ENCODE measurements around the gene NXPH4.

The NXPH4 gene

GRCh38 chr12:57216014-57216911 is at the start of gene NXPH4:
Gene NXPH4 (plus strand): TSS chr12:57216794. CDS start chr12:57216970, 176 bp downstream.
- peak; percentile 78 for DNase-seq

DNA sequence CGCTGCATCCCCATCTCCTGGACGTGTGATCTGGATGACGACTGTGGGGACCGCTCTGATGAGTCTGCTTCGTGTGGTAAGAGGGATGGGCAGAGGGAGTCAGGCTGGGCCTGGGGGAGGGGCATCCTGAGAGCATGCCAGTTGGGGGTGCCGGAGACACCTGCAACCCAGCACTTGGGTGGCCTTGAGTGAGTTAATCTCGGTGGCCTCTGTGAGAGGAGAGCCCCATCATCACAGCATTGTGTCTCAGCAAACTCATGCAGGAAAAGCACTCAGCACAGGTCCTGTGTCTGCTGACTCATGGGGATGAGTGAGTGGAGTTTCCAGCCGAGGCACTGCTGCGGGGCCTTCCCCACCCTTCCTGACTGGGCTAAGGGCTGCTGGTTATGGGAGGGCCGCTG is 49.6 kb upstream of the NXPH4 start:
- no peak for DNase-seq

DNA sequence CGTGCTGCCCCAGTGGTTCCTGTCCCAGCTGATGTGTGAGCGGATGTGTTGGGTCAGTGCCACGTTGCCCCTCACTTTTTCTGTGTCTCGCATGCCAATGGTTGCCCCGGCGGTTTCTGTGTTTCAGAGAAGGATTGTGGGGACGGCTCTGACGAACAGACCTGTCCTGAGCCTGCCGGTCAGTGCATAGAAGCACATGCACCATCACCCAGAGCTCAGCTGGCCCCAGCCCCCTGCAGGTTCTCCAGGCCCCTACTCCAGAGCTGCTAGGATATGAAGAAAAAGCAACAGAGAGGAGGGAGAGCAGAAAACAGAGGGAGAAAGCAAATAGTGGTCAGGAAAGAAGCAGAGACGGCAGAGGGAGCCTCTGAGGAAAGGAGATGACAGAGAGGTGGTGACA is 48.5 kb upstream of the NXPH4 start:
- DNase-seq = no peak

- DNase-seq = no peak
Observed at GRCh38 chr12:57169046-57169795, 47.4 kb upstream of the NXPH4 start.

- DNase-seq = no peak
Observed at GRCh38 chr12:57169969-57170368, 46.6 kb upstream of the NXPH4 start.

GRCh38 chr12:57170408-57170807 is 46.2 kb upstream of the NXPH4 start:
- DNase-seq = no peak

- DNase-seq = no peak
Observed at GRCh38 chr12:57170927-57171326, 45.7 kb upstream of the NXPH4 start.

GRCh38 chr12:57171668-57172067 is 44.9 kb upstream of the NXPH4 start:
- DNase-seq = no peak

DNA sequence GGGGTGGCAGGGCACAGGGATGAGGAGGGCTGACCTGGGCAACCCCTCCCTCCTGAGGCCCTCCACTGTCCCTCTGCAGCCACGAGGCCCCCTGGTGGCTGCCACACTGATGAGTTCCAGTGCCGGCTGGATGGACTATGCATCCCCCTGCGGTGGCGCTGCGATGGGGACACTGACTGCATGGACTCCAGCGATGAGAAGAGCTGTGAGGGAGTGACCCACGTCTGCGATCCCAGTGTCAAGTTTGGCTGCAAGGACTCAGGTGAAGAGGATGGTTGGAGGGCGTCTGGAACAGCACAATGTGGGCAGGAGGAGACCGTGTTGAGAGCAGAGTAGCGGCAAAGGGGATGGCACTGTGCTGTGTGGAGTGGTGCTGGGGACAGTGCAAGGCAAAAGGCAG is 43.5 kb upstream of the NXPH4 start:
- no peak for DNase-seq

- no peak for DNase-seq
Observed at GRCh38 chr12:57173683-57174082, 42.9 kb upstream of the NXPH4 start.

DNA sequence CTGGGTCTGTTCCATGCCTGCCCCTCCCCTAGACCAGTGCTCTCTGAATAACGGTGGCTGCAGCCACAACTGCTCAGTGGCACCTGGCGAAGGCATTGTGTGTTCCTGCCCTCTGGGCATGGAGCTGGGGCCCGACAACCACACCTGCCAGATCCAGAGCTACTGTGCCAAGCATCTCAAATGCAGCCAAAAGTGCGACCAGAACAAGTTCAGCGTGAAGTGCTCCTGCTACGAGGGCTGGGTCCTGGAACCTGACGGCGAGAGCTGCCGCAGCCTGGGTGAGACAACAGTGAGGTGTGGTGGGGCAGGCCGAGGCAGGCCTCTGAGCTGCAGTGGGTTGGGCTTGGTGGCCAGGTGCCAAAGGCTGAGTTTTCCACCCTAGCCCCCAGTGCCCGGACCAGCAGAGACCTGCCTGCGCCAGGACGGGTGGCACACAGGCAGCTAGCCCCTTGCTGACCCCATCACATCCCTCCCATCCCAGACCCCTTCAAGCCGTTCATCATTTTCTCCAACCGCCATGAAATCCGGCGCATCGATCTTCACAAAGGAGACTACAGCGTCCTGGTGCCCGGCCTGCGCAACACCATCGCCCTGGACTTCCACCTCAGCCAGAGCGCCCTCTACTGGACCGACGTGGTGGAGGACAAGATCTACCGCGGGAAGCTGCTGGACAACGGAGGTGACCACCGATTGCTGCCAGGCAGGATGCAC is 41.0 kb upstream of the NXPH4 start:
- peak; percentile 70 for DNase-seq

DNA sequence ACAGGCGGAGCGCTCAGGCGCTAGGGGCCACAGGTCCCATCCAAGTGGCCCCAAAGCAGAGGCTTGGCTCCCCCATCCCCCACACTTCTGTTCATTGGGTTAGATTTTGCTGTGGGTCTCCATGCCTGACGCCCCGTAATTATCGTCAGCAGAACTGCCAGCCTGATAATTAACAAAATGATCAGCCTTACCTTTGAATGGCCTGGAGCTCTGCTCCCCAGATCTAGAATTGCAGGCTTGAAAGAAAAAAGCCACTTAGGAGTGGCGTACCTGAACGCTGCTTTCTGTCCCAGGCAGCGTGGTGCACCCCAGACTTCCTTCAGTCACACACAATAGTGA is 40.5 kb upstream of the NXPH4 start:
- DNase-seq = no peak

DNA sequence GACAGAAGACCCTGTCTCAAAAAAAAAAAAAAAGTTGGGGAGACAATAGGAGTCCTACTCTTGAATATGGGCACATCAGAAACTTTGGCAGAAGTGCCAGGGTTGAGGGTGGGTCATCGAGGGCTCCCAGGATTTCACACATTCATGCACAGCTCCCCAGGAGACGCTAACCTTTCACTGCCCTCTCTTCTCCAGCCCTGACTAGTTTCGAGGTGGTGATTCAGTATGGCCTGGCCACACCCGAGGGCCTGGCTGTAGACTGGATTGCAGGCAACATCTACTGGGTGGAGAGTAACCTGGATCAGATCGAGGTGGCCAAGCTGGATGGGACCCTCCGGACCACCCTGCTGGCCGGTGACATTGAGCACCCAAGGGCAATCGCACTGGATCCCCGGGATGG is 39.7 kb upstream of the NXPH4 start:
- DNase-seq = no peak

DNA sequence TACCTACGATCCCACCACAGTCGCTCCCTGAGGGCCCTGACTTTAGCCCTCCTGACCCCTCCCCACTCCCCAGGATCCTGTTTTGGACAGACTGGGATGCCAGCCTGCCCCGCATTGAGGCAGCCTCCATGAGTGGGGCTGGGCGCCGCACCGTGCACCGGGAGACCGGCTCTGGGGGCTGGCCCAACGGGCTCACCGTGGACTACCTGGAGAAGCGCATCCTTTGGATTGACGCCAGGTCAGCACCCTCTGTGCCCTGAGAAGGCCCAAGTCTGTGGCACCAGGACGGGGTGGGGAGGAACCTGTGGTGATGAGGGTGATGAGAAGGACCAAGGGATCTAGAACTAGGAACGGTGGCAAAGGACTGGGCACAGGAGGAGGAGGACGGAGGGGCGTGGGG is 39.2 kb upstream of the NXPH4 start:
- DNase-seq = no peak

DNA sequence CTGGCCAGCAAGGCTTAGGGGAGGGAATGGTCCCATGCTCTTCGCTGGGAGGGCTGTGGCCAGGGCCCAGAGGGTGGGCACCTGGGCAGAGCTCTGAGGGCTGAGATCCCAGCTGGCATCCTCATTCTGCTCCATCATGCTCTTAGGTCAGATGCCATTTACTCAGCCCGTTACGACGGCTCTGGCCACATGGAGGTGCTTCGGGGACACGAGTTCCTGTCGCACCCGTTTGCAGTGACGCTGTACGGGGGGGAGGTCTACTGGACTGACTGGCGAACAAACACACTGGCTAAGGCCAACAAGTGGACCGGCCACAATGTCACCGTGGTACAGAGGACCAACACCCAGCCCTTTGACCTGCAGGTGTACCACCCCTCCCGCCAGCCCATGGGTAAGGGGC is 38.4 kb upstream of the NXPH4 start:
- DNase-seq = no peak

- DNase-seq = no peak
Observed at GRCh38 chr12:57179331-57180086, 37.1 kb upstream of the NXPH4 start.

- DNase-seq = no peak
Observed at GRCh38 chr12:57180321-57180989, 36.1 kb upstream of the NXPH4 start.

DNA sequence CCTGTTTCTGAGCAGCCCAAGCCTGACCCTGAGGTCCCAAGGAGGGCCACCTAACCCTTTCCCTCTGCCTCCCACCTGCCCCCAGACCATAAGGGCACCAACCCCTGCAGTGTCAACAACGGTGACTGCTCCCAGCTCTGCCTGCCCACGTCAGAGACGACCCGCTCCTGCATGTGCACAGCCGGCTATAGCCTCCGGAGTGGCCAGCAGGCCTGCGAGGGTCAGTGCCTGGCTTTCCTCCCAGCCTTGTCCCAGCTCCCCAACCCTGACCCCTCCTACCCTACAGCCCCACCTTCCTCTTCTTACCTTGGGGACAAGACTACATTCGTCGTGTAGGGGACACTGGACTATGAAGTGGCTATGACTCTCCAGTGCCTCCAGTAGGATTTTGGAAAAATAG is 35.5 kb upstream of the NXPH4 start:
- no peak for DNase-seq

DNA sequence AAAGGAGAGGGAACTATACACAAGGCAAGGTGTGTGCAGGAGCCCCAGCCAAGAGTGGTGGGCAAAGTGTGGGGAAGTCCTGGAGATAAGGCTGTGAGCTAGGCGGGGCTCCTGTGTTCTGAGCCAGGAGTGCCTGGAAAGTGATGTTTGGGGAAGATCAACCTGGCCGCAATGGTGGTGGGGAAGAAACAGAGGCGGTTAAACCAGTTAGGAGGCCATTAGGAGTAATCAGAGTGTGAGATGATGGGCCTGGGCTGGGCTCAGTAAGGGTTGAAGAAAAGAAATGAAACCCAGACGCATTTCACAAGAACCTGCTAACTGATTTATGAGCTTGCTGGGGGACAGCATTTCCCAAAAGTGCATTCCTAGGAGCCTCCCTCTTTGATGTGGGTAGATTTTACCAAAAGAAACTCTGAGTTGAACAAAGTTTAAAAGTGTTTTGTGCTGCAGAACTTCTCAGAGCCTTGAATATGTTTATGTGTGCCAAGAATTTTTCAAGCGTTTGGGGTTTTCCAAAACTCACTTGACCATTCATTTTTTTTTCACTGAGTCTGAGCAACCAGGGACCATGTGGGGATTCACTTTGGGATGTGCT is 34.9 kb upstream of the NXPH4 start:
- no peak for DNase-seq

DNA sequence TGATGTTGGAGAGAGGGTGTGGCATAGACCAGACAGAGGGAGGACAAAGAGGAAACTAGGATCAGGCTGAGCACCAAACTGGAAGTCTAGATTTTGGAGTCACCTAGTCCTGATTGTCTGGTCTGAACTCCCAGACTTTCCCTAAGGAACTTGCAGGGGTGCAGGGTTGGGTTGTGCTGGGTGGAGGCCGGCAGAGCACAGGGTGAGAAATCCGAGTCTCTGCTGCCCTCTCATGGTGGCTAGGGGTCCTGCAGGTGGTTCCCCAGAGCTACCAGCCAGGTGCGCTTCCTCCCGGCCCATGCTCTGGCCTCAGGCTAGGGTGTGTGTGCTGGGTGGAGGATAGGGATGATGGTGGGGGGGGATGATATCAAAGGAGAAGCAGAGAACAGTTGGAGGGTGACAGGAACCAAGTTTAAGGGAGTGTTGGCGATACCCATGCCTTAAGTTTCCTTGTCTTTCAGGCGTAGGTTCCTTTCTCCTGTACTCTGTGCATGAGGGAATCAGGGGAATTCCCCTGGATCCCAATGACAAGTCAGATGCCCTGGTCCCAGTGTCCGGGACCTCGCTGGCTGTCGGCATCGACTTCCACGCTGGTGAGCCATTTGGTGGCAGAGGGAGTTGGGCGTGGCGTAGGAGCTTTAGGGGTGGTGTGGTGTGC is 33.5 kb upstream of the NXPH4 start:
- peak; percentile 93 for DNase-seq

Data from activated CD8-positive, alpha-beta memory T cell treated with anti-CD3 and anti-CD28 coated beads for 24 hours (primary cell).